ENCODE data around the gene C20orf141.
"Not testable (repeated sequence)": the region's sequence is repeated elsewhere in the genome, so short reads cannot be mapped to it uniquely, and the experiment has no call there.

Gene C20orf141

DNA sequence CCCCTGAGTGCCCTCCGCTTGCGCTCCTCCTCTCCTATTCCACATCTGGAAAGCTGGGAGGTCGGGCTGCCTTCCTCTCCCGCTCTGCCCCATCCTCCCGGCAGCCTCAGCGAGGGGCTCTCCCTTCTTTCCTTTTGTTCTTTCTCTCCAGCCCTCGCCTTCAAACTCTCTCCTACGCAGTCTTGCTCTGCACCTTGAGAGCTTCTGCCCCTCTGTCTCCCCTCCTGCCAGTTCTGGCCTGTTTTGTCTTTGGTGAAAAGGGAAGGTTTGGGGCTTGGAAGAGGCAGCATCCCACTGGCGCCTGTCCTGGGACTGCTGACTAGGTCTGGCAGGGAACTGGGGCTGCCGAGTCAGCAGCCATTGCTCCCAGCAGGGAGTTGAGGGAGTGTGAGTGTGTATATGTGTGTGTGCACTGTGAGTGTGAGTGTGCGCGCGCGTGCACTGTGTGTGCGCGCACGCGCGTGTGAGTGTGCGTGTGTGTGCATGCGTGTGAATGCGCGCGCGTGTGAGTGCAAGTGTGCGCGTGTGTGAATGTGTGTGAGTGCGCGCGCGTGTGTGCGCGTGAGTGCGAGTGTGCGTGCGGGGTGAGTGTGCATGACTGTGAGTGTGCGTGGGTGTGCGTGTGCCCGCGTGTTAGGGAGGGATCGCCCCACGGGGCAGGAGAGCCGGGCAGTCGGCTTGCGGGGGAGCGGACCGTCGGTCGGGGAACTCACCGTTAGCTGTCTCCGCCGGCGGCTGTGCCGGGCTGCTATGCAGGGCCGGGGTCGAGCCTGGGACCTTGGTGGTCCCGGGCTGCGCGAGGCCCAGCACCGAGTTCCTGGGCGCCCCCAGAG is 14.9 kb upstream of the C20orf141 start:
- DNase-seq, result no peak

DNA sequence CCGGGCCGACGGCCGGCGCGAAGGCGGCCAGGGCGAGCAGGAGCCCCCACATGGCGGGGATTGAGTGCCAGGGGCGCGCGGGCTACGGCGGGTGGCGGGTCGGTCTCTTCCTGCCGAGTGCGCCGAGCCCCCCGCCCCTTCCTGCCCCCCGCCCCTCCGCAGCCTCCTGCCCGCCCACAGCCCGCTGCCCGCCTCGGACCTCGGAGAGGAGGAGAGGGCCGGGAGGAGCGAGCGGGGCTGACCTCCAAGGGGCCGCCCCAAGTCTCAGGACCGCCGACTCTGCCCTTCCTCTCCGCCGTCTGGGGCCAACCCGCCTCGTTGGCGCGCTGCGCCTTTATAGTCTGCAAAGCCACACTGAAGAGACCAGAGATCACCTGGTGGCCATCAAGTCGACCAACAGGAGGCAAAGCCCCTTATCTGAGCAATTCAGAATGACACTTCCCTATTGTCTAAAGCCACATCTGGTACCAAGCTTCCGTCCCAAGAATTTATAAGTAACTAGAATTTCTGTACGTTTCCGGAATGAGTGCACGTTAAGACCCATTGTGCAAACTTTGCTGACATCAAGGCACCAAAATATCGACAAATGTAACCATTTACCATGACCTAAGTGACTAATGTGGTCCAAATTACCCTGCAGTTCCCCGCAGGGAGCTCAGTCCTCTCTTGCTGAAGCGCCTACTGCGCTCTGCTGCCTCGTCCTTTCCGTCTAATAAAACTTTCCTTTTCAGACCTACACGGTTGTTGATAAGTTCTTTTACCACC is 14.1 kb upstream of the C20orf141 start, which contains the start of gene CPXM1:
Gene CPXM1 (minus strand): TSS at position 107 of the 765 bp plus-strand sequence. CDS start 55 bp downstream, at position 52.
- DNase-seq, result peak; percentile 21

DNA sequence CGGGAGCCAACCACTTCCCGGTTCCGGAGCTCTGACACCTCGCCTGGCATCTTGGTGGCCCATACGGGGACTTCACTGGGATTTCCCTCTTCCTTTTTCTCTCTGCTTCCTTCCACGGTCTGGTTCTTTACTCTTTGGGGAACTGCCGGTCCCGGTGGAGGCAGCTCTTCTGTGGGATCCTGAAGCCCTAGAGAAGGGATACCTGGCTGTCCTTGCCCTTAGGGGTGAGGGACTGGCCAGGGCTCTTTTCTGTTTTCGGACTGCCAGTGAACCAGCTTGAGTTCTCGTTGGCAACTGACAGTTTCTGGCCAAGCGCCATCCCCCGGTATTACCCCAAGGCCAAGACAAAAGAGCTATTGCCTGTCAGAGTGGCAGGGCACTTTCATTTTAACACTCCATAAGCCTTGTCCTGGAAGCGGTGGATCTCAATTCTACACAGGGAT is 13.5 kb upstream of the C20orf141 start:
- no peak for DNase-seq

DNA sequence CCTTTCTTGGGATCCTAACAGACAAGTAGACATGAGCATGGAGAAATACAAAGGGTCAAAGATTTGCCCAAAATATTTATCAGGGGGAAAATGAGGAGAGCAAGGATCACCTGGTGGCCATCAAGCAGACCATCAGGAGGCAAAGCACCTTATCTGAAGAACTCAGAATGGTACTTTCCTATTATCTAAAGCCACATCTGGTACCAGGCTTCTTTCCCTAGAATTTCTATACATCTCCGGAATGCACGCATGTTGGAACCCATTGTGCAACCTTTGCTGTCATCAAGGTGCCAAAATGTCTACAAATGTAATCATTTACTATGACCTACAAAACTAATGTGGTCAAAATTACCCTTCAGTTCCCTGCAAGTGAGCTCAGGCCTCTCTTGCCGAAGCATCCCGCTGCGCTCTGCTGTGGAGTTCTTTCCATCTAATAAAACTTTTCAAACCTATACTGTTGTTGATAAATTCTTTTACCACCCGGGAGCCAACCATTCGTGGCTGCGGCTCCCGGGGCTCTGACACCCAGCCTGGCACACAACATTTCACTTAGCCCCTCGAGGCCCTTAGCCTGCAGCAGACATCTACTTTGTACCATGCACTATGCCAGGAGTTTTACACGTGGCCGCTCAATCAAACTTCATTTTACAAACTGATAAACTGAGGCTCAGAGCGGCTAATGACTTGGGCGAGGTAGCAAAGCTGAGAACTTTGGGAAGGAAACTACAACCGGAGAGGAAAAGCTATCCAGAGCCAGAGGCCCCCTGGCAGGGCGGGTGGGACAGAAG is 10.6 kb upstream of the C20orf141 start:
- DNase-seq, result no peak

DNA sequence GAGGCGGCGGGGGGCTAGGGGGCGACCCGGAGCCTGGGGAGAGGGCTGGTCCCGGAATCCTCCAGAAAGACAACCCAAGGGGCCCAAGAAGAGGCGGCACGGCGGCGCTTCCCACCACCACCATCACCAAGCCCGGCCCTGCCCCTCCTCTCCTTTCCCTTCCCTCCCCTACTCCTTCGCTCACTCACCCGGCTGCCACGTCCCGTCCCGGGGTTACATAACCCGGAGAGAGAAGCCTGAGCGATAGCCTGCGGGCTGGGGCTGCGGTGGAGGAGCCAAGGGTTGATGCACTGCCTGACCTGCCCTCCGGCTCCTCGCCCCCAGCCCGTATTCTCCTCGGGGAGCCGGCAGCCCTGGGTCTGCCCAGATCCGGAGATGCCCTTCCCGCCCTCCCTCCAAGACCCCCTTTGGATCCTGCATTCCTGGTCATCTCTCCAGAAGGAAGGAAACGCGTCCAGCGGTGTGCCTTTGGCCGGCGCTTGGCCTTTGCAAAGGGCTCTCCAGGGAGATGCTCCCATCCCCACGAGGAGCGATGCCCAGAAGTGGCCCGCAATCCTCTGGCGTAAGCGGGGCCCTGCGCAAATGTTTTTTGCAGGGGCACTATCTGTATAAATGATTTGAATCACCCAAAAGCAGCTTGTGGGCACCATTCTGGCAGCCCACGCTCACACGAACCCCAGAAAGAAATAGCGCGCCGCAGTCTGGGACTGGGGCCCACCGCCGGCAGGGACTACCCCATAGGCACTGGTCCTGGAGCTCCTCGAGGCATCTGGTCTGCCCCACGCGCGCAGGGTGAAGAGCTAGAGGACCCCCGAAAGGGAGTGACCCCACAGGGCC is 9.7 kb upstream of the C20orf141 start:
- no peak for DNase-seq

DNA sequence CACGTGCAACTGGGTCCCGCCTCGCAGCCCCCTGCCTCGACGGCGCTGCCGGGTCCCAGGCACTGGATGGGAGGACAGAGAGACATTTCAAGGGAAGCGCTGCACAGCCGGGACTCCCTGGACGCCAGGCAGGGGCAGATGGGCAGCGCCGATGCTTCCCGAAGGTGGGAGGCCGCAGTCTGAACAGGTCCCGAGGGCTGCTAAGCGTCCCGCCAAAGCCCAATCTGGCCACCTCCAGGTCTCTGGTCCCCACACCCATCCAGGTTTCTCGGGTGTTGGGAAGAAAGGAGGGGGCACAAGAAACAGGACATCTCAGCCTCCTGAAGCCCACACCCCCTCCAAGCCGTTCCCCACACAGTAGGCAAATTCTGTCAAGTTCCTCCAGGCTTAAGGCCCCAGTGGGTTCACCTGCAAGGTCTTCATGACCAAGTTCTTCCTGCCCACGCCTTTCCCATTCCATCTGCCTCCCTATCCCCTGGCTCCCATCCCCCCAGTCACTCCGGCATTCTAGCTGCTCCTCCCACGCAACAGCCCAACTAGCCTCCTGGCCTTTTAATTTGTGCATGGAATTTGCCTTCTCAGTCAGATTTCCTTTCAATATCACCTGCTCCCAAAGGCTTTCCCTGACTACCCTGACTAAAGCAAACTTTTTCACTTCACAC is 9.0 kb upstream of the C20orf141 start:
- no peak for DNase-seq

DNA sequence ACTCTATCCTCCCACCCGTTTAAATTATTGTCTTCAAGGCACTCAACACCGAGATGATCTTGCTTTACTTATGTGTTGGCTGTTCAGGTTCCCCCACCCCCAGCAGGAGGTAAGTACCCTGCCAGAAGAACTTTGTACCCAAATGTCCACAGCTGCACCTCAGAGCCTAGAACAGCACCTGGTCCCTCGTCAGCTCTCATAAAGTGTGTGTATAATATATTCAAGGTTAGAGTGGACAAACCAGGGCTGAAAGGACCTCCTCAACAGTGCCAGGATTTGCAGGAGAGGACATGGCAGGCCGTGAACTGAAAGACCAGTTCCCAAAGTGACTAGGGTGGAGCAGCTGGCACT is 8.5 kb upstream of the C20orf141 start:
- no peak for DNase-seq

DNA sequence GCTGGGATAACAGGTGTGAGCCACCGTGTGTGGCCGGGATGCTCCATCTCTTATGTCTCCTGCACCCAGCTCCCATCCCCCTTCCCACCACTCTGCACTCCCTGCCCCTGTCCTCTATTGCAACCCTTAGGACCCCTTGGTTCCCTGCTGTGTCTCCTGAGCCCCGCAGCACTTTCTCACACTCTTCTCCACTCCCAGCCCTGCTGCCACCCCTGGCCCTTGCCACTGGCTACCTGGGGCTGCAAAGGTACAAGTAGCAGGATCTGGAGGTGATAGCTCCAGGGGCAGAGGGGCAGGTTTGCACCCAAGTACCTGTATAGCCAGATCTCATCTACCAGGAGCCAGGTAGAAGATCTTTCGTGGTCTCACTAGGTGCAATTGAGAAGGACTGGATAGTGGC is 7.8 kb upstream of the C20orf141 start:
- no peak for DNase-seq

DNA sequence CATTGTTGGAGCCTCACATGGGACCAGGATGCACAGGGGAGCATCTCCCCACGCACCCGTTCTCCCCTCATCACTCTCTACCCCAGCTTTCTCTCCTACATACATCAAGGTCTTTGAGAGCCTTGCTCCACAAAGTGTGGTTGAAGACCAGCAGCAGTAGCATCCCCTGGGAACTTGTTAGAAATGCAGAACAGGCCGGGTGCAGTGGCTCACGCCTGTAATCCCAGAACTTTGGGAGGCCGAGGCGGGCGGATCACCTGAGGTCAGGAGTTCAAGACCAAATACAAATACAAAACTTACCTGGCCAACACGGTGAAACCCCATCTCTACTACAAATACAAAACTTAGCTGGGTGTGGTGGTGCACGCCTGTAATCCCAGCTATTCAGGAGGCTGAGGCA is 6.9 kb upstream of the C20orf141 start:
- not testable (repeated sequence) for DNase-seq

DNA sequence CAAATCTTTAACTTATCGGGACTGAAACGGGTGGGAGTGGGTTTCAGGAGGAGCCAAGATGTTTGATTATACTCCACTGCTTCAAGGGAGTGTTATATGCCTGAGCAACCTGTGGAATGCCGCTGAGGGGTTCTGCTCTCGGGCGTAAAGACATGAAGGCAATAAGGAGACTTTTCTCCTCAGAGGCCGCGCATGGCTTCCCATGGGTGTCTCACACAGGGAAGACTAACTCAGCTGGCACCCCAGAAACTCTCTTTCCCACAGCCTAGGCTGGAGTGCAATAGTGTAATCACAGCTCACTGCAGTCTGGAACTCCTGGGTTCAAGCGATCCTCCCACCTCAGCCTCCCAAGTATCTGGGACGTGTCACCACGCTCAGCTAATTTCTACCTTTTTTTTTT is 5.1 kb upstream of the C20orf141 start:
- DNase-seq, result no peak

DNA sequence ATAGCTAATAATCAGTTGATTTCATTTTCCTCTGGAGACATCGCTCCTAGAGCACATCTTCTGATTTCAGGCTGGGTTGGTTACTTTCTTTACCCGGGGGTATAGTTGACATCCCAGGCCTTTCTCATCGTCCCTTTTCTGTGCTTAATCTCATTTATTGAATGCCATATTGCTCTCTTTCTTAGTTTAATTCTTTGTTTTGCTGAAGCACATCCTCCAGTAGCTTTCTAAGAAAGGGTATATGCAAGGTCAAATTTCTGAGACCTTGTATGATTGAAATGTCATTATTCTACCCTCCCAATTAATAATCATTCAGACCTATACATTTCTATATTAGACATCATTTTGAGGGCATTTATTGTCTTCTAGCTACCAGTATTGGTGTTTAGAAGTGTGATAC is 2.6 kb upstream of the C20orf141 start:
- DNase-seq, result no peak

DNA sequence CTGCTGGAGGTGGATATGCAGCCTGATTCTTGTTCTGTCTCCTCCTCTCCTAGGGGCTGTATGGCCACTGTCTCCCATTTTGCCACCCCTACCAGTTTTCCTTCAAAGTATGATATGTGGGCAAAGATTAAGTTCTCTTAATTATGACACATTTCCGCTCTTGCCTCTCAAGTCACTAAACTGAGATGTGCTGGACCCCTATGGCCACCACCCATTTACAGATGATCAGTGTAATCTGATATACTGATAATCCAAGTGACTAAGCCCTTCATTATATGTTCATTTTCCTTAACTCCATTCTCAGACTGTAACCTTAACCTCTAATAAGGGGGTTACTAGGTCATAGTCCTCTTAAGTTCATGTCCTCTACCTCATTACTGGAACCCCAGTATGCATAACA is 711 bp upstream of the C20orf141 start:
- no peak for DNase-seq

DNA sequence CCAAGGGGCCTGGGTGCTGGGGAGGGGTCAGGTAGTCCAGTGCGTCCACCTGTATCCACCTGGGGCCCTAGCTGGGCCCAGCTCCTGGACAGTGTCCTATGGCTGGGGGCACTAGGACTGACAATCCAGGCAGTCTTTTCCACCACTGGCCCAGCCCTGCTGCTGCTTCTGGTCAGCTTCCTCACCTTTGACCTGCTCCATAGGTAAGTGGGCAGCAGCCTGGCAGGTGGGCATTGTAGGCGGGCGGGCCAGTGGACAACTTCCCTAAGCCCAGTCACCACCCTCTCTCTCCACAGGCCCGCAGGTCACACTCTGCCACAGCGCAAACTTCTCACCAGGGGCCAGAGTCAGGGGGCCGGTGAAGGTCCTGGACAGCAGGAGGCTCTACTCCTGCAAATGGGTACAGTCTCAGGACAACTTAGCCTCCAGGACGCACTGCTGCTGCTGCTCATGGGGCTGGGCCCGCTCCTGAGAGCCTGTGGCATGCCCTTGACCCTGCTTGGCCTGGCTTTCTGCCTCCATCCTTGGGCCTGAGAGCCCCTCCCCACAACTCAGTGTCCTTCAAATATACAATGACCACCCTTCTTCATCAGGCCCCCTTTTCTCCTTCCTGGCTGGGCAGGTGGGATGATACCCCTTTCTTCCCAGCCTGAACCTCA is 584 bp downstream of the C20orf141 start:
- DNase-seq, result no peak

DNA sequence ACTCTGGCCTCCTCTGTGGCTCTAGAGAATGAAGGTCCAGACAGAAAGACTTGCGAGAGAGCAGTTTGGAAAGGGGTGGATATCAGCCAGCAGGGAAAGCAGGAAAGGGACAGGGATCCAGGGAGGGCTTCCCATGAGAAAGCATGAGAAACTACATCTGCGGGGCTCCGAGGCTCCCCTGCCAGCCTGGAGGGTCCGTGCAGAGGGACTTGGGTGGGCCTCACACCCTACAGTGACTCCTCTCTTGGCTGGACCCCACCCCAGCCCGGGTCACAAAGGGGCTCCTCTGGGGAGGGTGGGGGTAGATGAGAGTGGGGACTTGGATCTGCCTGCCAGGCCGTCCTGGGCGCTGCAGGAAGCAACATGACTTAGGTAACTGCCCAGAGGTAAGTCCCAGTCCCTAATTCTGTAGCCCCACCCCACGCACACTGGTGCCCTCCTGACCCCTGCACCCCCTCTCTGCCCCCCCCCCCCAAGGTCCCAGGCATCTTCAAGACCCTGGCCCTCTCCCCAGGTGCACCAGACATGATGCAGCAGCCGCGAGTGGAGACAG is 1.3 kb downstream of the C20orf141 start, which contains the start of gene TMEM239:
Gene TMEM239 (plus strand): TSS at position 335 of the 553 bp plus-strand sequence. CDS start 191 bp downstream, at position 526.
- DNase-seq, result no peak

DNA sequence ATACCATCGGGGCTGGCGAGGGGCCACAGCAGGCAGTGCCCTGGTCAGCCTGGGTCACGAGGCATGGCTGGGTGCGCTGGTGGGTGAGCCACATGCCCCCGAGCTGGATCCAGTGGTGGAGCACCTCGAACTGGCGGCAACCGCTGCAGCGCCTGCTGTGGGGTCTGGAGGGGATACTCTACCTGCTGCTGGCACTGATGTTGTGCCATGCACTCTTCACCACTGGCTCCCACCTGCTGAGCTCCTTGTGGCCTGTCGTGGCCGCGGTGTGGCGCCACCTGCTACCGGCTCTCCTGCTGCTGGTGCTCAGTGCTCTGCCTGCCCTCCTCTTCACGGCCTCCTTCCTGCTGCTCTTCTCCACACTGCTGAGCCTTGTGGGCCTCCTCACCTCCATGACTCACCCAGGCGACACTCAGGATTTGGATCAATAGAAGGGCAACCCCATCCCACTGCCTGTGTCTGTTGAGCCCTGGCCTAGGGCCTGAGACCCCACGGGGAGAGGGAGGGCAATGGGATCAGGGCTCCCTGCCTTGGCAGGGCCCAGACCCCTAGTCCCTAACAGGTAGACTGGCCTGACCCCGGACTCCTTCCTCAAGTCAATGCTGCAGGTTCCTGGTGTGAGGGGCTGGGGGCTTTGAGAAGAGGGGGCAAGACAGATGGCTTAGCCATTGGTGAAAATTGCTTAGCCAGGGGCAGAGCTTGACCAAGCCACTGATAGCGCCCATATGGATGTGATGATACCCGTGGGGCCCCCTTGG is 2.0 kb downstream of the C20orf141 start:
- DNase-seq, result no peak

DNA sequence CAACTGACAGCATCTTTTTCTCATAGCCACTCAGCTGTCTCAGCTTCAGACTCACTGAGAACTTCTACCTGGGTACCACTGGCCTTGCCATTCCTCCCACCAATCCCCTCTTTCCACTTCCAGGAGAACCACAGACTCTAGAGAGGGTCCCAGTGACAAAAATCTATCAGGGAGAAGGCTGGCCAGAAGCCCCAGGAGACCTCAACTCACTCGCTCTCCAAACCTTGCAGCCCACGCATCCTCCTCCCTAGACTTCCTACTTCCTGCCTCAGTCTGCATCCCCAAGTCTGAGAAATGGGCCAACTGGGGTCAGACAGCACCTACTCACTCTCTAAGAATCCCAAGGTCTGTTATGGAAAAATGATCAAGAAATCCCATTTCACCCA is 2.5 kb downstream of the C20orf141 start:
- DNase-seq, result no peak

DNA sequence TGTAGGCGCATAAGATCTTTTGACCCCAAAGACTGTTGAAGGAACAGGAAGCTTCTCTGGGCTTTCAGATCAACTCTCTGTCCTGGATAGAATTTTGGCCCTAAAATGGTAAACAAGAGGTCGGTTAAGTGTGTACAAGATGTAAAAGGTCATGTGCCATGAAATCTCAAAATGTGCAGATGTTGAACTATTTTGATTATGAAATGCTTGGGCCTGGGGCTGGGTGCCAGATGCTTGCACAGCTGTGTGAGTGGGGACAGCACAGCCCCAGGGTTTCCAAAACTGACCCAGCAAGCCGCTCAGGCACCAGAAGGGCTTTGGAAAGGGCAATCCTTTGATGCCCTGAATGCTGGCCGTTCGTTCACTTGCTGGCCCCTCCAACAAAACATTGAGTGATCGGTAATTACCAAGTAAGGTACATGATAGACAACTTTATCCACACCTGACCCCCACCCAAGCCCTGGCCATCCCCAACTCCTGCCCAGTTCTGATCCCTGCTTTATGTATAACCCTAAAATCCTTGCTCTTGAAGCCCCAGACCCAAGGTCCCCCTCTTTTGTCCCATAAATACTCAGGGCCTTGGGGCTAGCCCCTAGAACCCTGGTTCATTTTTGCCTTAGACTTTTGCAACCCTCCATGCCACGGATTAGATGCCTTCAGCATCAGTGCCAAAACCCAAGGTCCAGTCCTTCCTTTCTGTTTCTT is 3.3 kb downstream of the C20orf141 start:
- DNase-seq, result no peak

DNA sequence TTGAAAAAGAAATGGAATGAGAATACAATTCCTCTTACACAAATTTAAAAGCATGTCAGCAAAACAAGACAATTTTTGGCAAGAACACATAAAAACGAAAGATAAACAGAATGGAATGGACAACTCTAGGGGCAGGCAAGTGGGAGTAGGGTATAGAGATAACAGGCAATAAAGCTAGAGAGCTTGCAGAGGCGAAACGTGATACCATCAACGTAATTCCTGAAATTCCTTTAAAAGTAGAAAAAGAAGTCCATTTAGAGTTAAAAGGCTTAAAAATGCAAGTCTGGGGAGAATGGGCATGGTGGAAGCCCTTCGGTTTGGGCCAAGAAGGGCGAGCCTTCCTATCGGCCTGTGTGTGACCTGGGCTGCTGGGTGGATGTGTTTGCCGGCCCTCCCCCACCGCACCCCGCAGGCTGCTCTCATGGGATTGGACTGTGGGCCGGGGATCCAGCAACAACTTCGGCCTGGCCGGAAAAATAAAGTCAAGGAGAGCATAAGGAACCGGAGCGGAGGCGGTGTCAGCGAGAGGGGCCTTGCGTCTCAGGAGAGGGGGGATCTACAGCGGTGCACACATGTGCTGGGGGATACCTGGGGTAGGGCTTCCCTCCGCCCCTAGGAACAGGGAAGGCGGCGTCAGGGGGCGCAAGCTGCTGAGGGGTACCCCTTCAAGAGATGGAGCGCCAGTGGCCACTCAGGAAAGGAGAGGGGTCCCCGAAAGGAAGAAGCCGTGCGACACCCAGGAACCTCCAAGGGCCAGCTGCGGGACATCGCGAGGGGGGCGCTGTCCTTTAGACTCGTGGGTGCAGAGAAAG is 5.5 kb downstream of the C20orf141 start:
- DNase-seq, result no peak
